ENCODE measurements around the gene ZHX3.

ZHX3 gene

GRCh38 chr20:41352106-41352505 lies 34.6 kb upstream of the ZHX3 start:
- peak; percentile 10; the same call in 1 of the 2 replicates for TF ChIP-seq CTCF (conservative IDR thresholded peaks at IDR 0.05; ENCODE audit: low read length)
- DNase-seq (ENCODE audit: low read depth): no peak
- no peak overlapping the region for H3K4me3 ChIP-seq (ENCODE audit: low read length)

- no peak for TF ChIP-seq CTCF (conservative IDR thresholded peaks at IDR 0.05; ENCODE audit: low read length)
- no peak for DNase-seq (ENCODE audit: low read depth)
- no peak overlapping the region for H3K4me3 ChIP-seq (ENCODE audit: low read length)
Measured at GRCh38 chr20:41350408-41350962, 33.0 kb upstream of the ZHX3 start.

- no peak for DNase-seq (ENCODE audit: low read depth)
- H3K4me3 ChIP-seq (ENCODE audit: low read length): no peak overlapping the region
- no peak for TF ChIP-seq CTCF (conservative IDR thresholded peaks at IDR 0.05; ENCODE audit: low read length)
Measured at GRCh38 chr20:41349943-41350342, 32.4 kb upstream of the ZHX3 start.

GRCh38 chr20:41349266-41349665 lies 31.7 kb upstream of the ZHX3 start:
- TF ChIP-seq CTCF (conservative IDR thresholded peaks at IDR 0.05; ENCODE audit: low read length): no peak
- H3K4me3 ChIP-seq (ENCODE audit: low read length): no peak overlapping the region
- DNase-seq (ENCODE audit: low read depth): no peak

GRCh38 chr20:41348430-41349172 lies 31.1 kb upstream of the ZHX3 start:
- DNase-seq (ENCODE audit: low read depth): no peak
- H3K4me3 ChIP-seq (ENCODE audit: low read length): no peak overlapping the region
- no peak for TF ChIP-seq CTCF (conservative IDR thresholded peaks at IDR 0.05; ENCODE audit: low read length)

GRCh38 chr20:41347523-41348429 lies 30.2 kb upstream of the ZHX3 start:
- TF ChIP-seq CTCF (conservative IDR thresholded peaks at IDR 0.05; ENCODE audit: low read length): no peak
- H3K4me3 ChIP-seq (ENCODE audit: low read length): no peak overlapping the region
- peak; percentile 35 for DNase-seq (ENCODE audit: low read depth)

Measured in AG10803 (cell line).